Measurements from ENCODE around the gene ACIN1.

DNA sequence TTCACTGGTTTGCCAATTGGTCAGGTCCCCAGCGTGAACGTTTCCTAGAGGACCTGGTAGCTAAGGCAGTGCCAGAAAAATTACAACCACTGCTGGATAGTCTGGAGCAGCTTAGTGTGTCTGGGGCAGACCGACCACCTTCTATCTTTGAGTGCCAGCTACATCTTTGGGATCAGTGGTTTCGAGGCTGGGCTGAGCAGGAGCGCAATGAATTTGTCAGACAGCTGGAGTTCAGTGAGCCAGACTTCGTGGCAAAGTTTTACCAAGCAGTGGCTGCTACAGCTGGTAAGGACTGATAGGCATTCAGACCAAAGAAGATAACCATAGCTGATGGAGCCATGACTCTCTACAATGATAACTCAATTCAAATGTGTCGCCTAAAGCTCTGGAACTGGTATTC is 2.9 kb upstream of the ACIN1 start:
- TF ChIP-seq, protein P1, sequence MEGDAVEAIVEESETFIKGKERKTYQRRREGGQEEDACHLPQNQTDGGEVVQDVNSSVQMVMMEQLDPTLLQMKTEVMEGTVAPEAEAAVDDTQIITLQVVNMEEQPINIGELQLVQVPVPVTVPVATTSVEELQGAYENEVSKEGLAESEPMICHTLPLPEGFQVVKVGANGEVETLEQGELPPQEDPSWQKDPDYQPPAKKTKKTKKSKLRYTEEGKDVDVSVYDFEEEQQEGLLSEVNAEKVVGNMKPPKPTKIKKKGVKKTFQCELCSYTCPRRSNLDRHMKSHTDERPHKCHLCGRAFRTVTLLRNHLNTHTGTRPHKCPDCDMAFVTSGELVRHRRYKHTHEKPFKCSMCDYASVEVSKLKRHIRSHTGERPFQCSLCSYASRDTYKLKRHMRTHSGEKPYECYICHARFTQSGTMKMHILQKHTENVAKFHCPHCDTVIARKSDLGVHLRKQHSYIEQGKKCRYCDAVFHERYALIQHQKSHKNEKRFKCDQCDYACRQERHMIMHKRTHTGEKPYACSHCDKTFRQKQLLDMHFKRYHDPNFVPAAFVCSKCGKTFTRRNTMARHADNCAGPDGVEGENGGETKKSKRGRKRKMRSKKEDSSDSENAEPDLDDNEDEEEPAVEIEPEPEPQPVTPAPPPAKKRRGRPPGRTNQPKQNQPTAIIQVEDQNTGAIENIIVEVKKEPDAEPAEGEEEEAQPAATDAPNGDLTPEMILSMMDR (IDR thresholded peaks at IDR 0.05; ENCODE audit: insufficient read depth, low read length) = no peak
- no peak for TF ChIP-seq POLR2AphosphoS5 (IDR thresholded peaks at IDR 0.05; ENCODE audit: low read depth)
